ENCODE results near the gene CUL3.
"Not testable (repeated sequence)": the region's sequence is repeated elsewhere in the genome, so short reads cannot be mapped to it uniquely, and the experiment has no call there.

CUL3 gene

GRCh38 chr2:224523626-224524577, 61.3 kb downstream of the CUL3 start:
- TF ChIP-seq EZH2phosphoT487 (conservative IDR thresholded peaks at IDR 0.05; ENCODE audit: low read length) (no peak), CTCF (IDR thresholded peaks at IDR 0.05; ENCODE audit: insufficient read depth, low read length, poor library complexity, severe bottlenecking) (no peak)
- H3K9ac ChIP-seq (ENCODE audit: low read length): peak overlapping the region; percentile 41
- H3K36me3 ChIP-seq (ENCODE audit: low read length): peaks cover 2% of the 10 kb centered on the region
- H4K20me1 ChIP-seq (ENCODE audit: low read depth, low read length): peaks cover 7% of the 10 kb centered on the region
- no peaks in the 10 kb centered on the region for H3K27me3 ChIP-seq (ENCODE audit: low read length)
- no peaks in the 10 kb centered on the region for H3K9me2 ChIP-seq (replicated peaks; ENCODE audit: insufficient read depth, low read length)
- H3K79me2 ChIP-seq (ENCODE audit: insufficient read depth, low read length): peaks cover 92% of the 10 kb centered on the region
- peak overlapping the region; percentile 23 for H3K4me3 ChIP-seq (ENCODE audit: insufficient read depth, low read length, poor library complexity, severe bottlenecking)
- no peak overlapping the region for H2AFZ ChIP-seq (ENCODE audit: low read depth, low read length, severe bottlenecking)
- peak overlapping the region; percentile 100 for H3K27ac ChIP-seq (ENCODE audit: low read depth, low read length)
- no peaks in the 10 kb centered on the region for H3K9me3 ChIP-seq (ENCODE audit: insufficient read depth, low read length)
- peaks cover 91% of the 10 kb centered on the region for H3F3A ChIP-seq (ENCODE audit: insufficient read depth)
- peak overlapping the region; percentile 97 for H3K4me2 ChIP-seq (ENCODE audit: low read depth, low read length, poor library complexity, severe bottlenecking)

DNA sequence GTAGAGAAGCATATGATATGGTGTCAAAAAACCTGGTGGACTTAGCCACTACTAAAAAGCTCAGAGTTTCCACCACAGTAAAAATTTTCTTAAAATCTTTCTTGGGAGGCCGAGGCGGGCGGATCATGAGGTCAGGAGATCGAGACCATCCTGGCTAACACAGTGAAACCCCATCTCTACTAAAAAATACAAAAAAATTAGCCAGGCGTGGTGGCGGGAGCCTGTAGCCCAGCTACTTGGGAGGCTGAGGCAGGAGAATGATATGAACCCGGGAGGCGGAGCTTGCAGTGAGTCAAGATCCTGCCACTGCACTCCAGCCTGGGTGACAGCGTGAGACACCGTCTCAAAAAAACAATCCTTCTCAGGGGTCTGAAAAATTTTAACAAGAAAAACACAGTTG, 62.7 kb downstream of the CUL3 start:
- Histone ChIP-seq H3K4me2 (ENCODE audit: low read depth, low read length, poor library complexity, severe bottlenecking) (peak overlapping the region; percentile 97), H3K27ac (ENCODE audit: low read depth, low read length) (peak overlapping the region; percentile 100), H3K9ac (ENCODE audit: low read length) (peak overlapping the region; percentile 41; the same call in 1 of the 2 replicates), H3K4me3 (ENCODE audit: insufficient read depth, low read length, poor library complexity, severe bottlenecking) (peak overlapping the region; percentile 26), H3F3A (ENCODE audit: insufficient read depth) (peaks cover 82% of the 10 kb centered on the region), H3K79me2 (ENCODE audit: insufficient read depth, low read length) (peaks cover 92% of the 10 kb centered on the region)
- not testable (repeated sequence) for H3K36me3 ChIP-seq (ENCODE audit: low read length); H3K27me3 ChIP-seq (ENCODE audit: low read length); H3K9me2 ChIP-seq (replicated peaks; ENCODE audit: insufficient read depth, low read length); H4K20me1 ChIP-seq (ENCODE audit: low read depth, low read length); H3K9me3 ChIP-seq (ENCODE audit: insufficient read depth, low read length); H2AFZ ChIP-seq (ENCODE audit: low read depth, low read length, severe bottlenecking)

DNA sequence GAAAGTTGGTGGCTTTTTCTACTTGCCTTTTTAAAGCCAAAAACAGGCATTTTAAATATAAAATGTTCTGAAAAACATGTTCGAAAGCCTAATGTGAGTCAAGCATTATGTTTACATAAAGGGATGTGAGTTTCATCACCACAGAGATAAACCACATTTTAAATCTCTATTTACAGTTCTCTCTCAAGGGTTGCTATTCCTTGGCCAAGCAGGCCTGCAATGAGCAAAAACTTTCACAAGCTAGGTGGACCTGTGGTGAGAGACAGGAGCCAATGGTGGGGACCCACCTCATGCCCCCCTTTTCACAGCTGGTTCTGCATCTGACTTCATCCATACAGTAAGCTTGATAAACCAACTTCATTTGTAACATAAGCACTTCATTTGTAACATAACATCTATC, 65.1 kb downstream of the CUL3 start:
- TF ChIP-seq EZH2phosphoT487 (conservative IDR thresholded peaks at IDR 0.05; ENCODE audit: low read length) (no peak), CTCF (IDR thresholded peaks at IDR 0.05; ENCODE audit: insufficient read depth, low read length, poor library complexity, severe bottlenecking) (no peak)
- peaks cover 6% of the 10 kb centered on the region; the same call in 1 of the 2 replicates for H4K20me1 ChIP-seq (ENCODE audit: low read depth, low read length)
- H3K27me3 ChIP-seq (ENCODE audit: low read length): no peaks in the 10 kb centered on the region
- H3K27ac ChIP-seq (ENCODE audit: low read depth, low read length): peak overlapping the region; percentile 100
- peaks cover 91% of the 10 kb centered on the region for H3K79me2 ChIP-seq (ENCODE audit: insufficient read depth, low read length)
- H3K4me3 ChIP-seq (ENCODE audit: insufficient read depth, low read length, poor library complexity, severe bottlenecking): peak overlapping the region; percentile 38
- no peaks in the 10 kb centered on the region for H3K9me2 ChIP-seq (replicated peaks; ENCODE audit: insufficient read depth, low read length)
- no peak overlapping the region for H2AFZ ChIP-seq (ENCODE audit: low read depth, low read length, severe bottlenecking)
- peaks cover 67% of the 10 kb centered on the region for H3F3A ChIP-seq (ENCODE audit: insufficient read depth)
- H3K4me2 ChIP-seq (ENCODE audit: low read depth, low read length, poor library complexity, severe bottlenecking): peak overlapping the region; percentile 97
- peak overlapping the region; percentile 41 for H3K9ac ChIP-seq (ENCODE audit: low read length)
- H3K9me3 ChIP-seq (ENCODE audit: insufficient read depth, low read length): no peaks in the 10 kb centered on the region
- no peaks in the 10 kb centered on the region for H3K36me3 ChIP-seq (ENCODE audit: low read length)
